HG03442 (cell line): ENCODE measurements around the gene PRR36.
"Not testable (repeated sequence)": the region's sequence is repeated elsewhere in the genome, so short reads cannot be mapped to it uniquely, and the experiment has no call there.

Experiments used
- ATAC-seq: cut with Tn5 transposase; IDR thresholded peaks from one replicate; pipeline ENCODE4 v1.9.1; 2021; ENCODE audit warnings: mild to moderate bottlenecking, moderate library complexity; ENCODE audit not compliant: unreplicated experiment

PRR36 gene

DNA sequence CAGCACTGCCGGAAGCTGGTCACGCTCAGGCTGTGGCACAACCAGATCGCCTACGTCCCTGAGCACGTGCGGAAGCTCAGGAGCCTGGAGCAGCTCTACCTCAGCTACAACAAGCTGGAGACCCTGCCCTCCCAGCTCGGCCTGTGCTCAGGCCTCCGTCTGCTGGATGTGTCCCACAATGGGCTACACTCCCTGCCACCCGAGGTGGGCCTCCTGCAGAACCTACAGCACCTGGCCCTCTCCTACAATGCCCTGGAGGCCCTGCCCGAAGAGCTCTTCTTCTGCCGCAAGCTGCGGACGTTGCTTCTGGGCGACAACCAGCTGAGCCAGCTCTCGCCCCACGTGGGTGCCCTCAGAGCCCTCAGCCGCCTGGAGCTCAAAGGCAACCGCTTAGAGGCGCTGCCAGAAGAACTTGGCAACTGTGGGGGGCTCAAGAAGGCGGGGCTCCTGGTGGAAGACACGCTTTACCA is 26.2 kb upstream of the PRR36 start:
- ATAC-seq = no peak

DNA sequence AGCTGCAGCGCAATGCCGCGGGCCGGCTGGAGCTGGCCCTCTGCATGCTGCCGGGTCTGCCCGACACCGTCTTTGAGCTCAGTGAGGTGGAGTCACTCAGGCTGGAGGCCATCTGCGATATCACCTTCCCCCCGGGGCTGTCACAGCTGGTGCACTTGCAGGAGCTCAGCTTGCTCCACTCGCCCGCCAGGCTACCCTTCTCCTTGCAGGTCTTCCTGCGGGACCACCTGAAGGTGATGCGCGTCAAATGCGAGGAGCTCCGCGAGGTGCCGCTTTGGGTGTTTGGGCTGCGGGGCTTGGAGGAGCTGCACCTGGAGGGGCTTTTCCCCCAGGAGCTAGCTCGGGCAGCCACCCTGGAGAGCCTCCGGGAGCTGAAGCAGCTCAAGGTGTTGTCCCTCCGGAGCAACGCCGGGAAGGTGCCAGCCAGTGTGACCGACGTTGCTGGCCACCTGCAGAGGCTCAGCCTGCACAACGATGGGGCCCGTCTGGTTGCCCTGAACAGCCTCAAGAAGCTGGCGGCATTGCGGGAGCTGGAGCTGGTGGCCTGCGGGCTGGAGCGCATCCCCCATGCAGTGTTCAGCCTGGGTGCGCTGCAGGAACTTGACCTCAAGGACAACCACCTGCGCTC is 25.7 kb upstream of the PRR36 start:
- ATAC-seq = no peak

DNA sequence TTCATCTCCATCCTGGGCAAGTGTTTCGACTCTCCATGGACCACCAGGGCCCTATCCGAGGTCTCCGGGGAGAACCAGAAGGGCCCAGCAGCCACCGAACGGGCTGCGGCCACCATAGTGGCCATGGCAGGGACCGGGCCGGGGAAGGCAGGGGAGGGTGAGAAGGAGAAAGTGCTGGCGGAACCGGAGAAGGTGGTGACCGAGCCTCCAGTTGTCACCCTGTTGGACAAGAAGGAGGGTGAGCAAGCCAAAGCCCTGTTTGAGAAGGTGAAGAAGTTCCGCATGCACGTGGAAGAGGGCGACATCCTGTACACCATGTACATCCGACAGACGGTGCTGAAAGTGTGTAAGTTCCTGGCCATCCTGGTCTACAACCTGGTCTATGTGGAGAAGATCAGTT is 24.8 kb upstream of the PRR36 start:
- no peak for ATAC-seq

DNA sequence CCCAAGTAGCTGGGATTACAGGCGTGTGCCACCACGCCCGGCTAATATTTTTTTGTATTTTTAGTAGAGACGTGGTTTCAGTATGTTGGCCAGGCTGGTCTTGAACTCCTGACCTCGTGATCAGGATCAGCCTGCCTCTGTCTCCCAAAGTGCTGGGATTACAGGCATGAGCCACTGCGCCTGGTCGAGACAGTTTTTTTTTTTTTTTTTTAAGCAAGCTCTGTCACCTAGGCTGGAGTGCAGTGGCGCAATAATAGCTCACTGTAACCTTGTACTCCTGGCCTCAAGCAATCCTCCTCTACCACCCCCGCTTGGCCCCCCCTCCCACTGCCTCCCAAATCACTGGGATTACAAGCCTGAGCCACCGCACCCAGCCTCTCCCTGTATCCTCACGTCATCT is 23.1 kb upstream of the PRR36 start:
- no peak for ATAC-seq

DNA sequence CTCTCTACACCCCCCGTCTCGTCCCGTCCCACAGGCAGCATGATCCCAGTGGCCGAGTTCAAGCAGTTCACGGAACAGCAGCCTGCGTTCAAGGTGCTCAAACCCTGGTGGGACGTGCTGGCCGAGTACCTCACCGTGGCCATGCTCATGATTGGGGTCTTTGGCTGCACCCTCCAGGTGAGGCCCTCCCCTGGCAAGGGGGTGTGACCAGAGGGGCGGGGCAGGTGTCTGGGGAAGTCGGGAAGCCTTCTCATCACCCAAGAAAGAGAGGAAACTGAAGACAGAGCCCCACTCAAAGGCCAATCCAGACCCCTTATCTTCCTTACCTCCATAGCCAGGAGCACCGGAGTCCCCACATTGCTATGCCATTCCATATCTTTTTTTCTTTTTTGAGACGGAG is 21.4 kb upstream of the PRR36 start:
- ATAC-seq = no peak

DNA sequence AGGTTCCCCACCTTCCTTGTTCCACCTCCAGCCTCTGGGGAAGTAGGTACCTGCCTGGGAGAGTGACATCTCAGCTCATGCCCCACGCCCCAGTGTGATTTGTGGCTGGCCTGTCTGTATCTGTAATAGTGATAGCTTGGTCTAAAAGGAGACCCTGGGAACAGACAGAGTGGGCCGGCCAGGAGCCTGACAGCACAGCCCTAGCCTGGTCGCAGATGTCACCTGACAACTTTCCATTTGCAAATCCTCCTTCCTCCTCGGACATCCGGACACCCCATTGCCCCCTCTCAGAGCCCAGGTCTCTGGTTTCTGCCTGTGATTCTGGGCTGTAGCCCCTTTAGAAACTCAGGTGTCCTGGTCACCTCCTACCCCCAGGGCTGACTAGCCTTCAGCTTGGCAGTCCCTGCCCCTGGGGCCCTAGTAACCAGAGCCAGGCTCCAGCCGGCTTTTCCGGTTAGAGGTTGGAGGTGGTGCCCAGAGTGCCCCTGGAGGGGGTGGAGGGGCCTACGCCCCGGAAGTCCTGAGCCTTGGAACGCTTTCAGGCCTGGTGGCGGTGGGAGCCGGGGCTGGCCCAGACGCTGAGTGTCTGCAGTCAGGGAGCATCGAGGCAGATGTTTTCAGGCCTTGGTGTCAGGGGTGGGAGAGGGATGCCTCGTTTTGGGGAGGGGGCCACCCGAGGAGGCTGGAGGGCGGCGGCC is 20.6 kb upstream of the PRR36 start:
- ATAC-seq = no peak

DNA sequence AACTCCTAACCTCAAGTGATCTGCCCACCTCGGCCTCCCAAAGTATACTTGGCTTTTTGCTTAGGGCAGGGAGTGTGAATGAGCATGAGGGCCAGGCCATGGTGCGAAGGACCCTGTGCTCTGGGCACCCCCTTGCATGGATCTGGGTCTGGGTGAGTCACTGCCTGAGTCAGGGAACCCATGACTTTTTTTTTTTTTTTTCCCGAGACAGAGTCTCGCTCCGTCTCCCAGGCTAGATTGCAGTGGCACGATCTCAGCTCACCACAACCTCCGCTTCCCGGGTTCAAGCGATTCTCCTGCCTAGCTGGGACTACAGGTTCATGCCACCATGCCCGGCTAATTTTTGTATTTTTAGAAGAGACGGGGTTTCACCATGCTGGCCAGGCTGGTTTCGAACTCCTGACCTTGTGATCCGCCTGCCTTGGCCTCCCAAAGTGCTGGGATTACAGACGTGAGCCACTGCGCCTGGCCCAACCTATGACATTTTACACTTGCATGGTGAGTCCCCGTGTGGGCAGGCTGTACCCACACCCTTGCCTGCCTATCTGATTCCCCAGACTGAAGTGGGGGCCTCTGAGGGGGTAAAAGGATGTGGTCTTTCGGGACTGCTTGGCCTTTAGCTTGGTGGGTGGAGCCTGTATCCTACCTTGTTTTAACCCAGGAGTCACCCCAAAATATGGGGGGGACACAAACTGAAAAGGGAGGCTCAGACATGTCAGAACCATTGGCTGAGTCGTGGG is 19.3 kb upstream of the PRR36 start:
- not testable (repeated sequence) for ATAC-seq

DNA sequence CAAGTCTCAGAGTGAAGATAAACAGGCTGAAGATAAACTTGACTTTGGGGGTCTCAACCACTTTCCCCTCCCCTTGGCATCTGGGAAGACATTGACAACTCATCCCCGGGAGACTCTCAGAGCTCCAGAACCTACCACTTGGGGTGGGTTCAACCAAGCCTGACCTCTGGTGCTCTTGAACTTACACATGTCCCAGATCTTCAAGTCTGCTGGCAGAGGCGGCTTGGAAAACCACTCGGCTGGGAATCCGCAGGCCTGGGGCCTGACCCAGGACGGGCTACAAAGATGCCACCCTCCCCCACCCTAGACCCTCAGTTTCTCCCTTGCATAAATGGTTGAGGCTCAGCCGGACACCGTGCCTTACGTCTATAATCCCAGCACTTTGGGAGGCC is 14.6 kb upstream of the PRR36 start:
- ATAC-seq = no peak

DNA sequence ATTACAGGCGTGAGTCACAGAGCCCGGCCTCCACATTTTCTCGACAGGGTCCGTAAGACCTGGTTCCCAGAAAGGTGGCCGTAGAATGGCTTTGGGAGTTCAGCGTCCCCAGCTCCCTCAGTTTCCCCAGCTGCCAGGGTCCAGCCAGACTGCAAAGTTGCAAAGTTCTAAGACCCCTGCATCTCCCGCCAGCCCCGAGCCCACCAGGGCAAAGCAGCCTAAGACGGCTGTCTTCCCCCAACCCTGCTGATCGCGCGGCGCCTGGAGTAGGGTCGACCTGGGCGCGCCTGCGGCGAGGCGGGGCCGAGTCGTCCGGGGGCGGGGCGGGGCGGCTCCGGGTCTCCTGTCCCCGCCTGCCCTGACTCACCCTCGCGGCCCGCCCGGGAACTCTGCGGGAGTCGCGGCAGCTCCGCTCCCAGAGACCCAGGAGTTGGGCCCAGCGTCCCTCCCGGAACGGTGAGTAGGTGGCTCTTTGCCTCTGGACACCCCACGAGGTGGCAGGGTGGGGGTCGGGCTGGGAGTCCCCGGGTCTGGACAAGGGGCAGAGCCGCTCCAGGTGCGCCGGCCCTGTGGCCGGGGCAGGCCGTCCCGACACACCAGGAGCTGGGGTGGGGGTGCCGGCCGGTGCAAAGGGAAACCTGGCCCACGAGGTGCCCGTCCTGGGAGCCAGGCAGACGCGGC is 14.1 kb upstream of the PRR36 start, which contains the start of gene LRRC8E:
TSS of gene LRRC8E (plus strand) at position 366 of the 681 bp plus-strand sequence. CDS start 7,094 bp downstream, outside the sequence.
- ATAC-seq = no peak

DNA sequence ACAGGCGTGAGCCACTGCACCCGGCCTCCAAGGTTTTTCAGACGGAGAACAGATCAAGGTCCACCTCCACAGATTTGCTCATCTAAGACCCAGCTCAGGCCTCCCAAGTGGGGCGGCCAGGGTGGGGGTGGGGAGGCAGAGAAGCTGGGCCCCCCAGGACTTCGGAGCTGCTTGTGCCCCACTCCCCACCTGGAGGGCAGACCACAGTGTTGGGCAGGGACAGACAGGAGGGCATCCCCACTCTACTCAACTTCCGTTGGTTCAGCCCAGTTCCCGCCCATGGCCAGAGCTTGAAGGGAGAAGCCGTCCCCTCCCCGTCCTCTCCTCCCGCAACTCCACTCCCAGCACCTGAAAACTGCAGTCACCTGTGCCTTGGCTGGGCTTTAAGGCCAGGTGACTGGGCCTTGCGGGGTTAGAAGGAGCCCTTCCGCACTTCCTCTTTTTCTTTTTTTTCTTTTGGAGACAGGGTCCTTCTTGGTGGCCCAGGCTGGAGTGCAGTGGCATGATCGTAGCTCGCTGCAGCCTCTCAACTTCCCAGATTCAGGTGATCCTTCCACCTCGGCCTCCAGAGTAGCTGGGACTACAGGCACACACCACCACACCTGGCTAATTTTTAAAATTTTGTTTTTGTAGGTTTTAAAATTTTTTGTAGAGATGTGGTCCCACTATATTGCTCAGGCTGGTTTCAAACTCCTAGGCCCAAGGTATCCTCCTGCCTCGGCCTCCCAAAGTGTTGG is 13.4 kb upstream of the PRR36 start:
- no peak for ATAC-seq

DNA sequence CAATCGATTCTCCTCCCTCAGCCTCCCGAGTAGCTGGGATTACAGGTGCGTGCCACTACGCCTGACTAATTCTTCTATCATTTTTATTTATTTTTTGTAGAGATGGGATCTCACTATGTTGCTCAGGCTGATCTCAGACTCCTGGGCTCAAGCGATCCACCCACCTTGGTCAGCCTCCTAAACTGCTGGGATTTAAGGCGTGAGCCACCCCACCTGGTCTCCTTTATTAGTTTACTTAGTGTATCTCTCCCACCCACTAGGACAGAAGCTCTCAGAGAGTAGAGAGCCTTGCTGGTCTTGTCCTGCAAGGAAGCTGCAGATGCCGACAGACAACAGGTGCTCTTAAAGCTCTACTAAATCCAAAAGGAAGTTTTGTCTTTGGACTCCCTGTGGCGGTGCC is 11.6 kb upstream of the PRR36 start:
- ATAC-seq = no peak

DNA sequence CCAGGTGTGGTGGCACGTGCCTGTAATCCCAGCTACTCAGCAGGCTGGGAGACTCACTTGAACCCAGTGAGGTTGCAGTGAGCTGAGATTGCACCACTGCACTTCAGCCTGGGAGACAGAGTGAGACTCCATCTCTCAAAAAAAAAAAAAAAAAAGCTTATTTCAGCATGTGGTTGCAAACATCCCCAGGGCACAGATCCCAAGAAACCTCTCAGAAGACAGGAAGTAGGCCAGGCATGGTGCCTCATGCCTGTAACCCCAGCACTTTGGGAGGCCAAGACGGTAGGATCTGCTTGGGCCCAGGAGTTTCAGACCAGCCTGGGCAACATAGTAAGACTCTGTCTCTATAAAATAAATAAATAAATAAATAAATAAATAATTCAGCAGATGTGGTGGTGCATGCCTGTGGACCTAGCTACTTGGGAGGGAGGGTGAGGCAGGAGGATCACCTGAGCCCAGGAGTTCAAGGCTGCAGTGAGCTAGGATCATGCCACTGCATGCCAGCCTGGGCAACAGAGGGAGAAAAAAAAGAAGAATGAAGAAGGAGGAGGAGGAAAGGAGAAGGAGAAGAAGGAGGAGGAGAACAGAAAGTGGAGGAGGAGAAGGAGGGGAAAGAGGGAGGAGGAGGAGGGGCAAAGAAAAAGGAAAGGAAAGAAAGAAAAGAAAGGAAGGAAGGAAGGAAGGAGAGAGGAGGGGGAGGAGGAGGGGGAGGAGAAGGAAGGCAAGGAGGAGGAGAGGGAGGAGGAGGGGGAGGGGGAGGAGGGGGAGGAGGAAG is 9.8 kb upstream of the PRR36 start:
- no peak for ATAC-seq

DNA sequence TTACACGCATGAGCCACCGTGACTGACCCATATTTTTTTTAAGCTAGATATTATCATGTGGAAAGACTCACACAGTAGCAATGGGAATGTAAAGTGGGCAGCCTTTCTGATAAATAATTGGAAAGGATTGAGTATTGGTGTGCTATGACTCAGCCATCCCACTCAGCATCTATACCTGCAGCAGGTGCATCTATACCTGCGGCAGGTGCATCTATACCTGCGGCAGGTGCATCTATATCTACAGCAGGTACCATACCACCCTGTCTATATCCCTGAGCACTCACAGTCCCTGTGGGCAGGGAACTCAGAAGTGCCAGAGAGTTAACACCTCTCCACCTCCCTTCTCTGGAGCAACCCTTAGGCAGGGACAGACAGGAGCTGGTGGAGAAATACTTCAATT is 8.9 kb upstream of the PRR36 start:
- ATAC-seq = no peak

DNA sequence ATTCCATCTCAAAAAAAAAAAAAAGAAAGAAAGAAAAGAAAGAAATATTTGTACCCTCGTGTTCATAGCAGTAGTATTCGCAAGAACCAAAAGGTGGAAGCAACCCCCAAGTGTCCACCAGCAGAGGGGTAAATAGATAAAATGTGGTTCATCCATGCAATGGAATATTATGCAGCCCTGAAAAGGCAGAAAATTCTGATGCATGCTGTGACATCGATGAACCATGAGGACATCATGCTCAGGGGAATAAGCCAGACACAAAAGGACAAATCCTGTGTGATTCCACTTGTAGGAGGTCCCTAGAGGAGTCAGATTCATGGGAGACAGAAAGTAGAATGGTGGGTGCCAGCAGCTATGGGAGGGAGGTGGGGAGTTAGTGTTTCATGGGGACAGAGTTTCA is 7.7 kb upstream of the PRR36 start:
- ATAC-seq = no peak

DNA sequence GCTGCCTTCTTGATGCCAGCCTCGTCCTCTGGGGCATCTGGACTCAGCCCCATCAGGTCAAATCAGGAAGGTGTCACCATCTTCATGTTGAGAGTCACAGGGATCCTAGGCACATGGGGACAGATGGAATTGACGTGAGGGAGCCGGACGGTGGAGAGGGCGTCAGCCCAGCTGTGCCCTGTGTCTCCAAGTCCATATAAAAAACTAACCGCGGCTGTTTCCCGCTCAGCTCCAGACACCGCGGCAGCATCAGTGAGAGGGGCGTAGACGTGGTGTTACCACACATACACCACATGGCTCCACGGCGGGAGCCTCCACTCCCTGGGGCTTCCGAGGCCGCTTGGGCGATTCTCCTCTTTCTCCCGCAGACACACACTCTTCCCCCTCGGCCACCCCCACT is 5.6 kb upstream of the PRR36 start:
- ATAC-seq = no peak

DNA sequence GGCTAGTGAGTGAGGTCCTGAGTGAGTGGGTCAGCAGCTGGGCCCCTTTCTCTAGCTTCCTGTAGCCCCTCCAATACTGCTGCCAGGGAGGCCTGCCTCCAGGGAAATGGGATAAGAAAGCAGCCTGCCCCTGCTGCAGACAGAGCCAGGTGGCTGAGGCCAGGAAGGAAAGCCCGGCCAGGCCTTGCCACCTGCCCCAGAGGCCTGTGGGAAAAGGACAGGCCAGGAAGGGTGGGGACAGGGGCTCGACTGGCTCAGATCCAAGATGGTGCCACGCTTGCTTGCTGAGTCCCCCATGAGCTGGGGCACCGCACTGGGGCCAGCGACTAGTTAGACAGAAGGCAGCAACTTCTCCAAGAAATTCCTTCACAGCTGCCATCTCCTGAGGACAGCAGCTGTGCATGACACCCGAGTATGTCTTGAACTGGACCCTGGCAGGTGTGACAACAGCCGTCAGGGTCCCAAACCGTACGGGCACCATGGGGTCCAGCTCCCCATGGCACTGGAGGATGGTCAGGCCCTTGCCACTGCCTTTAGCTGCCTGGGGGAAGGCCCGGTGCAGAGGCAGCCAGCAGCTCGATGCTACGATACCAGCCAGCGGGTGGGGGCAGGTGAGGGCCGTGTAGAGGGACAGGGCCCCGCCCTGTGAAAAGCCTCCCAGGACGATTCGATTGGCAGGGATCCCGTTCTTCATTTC is 5.1 kb upstream of the PRR36 start:
- no peak for ATAC-seq

DNA sequence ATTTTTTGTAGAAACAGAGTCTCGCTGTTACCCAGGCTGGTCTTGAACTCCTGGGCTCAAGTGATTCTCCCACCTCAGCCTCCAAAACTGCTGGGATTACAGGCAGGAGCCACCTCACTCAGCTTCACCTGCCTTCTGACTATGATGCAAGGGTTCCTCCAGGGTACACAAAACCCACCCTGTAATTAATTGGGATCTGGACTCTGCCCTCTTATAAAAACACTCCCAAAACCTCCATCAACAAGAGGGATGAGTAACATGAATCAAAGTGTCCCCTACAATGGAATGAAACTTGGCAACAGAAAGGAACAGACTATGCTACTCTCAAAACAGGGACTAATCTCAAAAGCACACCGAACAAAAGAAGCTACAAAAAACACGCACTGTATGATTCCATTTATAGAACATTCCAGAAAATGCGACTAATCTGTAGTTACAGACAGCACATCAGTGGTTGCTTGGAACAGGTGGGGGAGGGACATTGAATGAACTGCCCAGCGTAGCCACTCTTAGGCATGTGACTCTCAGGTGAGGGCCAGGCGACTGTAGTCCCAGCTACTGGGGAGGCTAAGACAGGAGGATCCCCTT is 3.2 kb upstream of the PRR36 start:
- ATAC-seq = no peak

DNA sequence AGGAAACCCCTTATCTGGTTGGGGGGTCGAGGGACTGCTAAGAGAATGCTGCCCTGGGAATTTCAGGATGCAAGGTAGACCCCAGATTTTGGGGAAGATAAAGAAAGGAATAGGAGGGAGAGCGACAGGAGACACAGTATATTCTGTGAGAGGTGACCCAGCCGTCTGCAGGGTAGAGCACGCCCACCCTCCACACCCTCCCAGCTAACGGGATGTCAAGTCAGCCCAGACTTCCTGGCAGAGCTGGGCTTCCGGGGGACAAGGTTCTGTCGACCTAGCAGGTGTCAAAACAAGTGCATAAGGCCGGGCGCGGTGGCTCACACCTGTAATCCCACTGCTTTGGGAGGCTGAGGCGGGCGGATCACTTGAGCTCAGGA is 695 bp upstream of the PRR36 start:
- ATAC-seq = no peak
